Endothelial cell of umbilical vein (primary cell): Measurements from ENCODE around the gene ABCA9.

Experiments
- EZH2 ChIP-seq: IDR thresholded peaks from 2 replicates; pipeline ENCODE4 v1.6.1; 2012; ENCODE audit warnings: borderline replicate concordance, low read depth, mild to moderate bottlenecking, moderate library complexity, low read length, inconsistent platforms; ENCODE audit not compliant: severe bottlenecking
- FOS ChIP-seq: IDR thresholded peaks from 2 replicates; pipeline ENCODE4 v1.6.1; 2011; ENCODE audit warnings: mild to moderate bottlenecking, low read length, moderate library complexity, borderline replicate concordance; ENCODE audit not compliant: insufficient read depth
- GATA2 ChIP-seq: IDR thresholded peaks from 2 replicates; pipeline ENCODE4 v1.7.0; 2011; ENCODE audit warnings: low read depth, mild to moderate bottlenecking, moderate library complexity, mixed read lengths, low read length; ENCODE audit not compliant: insufficient read length, insufficient read depth
- JUN ChIP-seq: IDR thresholded peaks from 2 replicates; pipeline ENCODE4 v1.6.1; 2011; ENCODE audit warnings: borderline replicate concordance, low read depth; ENCODE audit not compliant: insufficient read length, insufficient read depth
- MYC ChIP-seq: IDR thresholded peaks from one replicate; pipeline ENCODE4 v1.6.1; 2011; ENCODE audit warnings: mild to moderate bottlenecking, low read depth, low read length
- POLR2A ChIP-seq: IDR thresholded peaks from 2 replicates; pipeline ENCODE4 v1.6.1; 2012; ENCODE audit warnings: low read depth, mild to moderate bottlenecking, control low read depth, low read length
- POLR2AphosphoS5 ChIP-seq: IDR thresholded peaks from 2 replicates; pipeline ENCODE4 v1.6.1; 2012; ENCODE audit warnings: low read depth, mild to moderate bottlenecking, control low read depth, low read length, moderate library complexity; ENCODE audit not compliant: insufficient read depth
- TF ChIP-seq, protein P1 (sequence below), 2 donors: IDR thresholded peaks; 1 replicate in 1 of 2; 2 replicates in 1 of 2; pipeline ENCODE4 v1.5.1; 2011; ENCODE audit warnings: low read length in 2 of 2, mild to moderate bottlenecking in 2 of 2, moderate library complexity in 2 of 2, control low read depth in 1 of 2, inconsistent platforms in 1 of 2, low read depth in 1 of 2; ENCODE audit not compliant: insufficient read depth in 1 of 2; ENCODE audit errors: extremely low read depth in 1 of 2
- TF ChIP-seq, protein P2 (sequence below): IDR thresholded peaks from 2 replicates; pipeline ENCODE4 v1.6.1; 2011; ENCODE audit not compliant: insufficient read depth, insufficient read length

DNA sequence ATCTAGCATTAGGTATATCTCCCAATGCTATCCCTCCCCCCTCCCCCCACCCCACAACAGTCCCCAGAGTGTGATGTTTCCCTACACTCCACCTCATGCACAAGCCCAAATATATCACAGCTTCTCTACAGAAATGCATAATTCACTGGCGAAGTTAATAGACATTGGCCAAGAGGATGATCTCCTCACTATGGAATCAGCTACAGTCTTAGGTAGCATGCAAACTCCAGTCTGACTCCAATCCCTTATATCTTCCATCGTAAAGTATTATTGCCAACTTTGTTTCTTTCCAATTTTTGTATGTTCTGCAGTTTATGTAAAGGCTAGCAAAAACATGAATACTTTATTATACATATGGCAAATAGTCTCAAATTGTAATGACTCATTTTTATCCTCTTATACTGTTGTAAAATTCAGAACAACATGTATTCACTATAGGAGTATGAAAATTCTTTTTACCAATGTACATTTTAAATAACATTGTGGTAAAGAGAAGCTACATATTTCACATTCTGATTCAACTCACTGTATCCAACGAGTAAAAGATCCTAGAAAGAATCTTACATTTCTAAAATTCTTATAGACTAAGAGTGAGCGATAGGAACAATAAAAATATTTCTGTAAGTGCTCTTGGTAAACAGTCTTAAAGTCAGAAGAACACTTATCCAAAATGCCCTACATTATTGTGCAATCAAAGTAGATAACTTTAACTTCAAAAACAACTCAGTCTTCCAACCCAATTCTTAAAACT lies 106.4 kb downstream of the ABCA9 start:
- TF ChIP-seq, protein P1, sequence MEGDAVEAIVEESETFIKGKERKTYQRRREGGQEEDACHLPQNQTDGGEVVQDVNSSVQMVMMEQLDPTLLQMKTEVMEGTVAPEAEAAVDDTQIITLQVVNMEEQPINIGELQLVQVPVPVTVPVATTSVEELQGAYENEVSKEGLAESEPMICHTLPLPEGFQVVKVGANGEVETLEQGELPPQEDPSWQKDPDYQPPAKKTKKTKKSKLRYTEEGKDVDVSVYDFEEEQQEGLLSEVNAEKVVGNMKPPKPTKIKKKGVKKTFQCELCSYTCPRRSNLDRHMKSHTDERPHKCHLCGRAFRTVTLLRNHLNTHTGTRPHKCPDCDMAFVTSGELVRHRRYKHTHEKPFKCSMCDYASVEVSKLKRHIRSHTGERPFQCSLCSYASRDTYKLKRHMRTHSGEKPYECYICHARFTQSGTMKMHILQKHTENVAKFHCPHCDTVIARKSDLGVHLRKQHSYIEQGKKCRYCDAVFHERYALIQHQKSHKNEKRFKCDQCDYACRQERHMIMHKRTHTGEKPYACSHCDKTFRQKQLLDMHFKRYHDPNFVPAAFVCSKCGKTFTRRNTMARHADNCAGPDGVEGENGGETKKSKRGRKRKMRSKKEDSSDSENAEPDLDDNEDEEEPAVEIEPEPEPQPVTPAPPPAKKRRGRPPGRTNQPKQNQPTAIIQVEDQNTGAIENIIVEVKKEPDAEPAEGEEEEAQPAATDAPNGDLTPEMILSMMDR (IDR thresholded peaks at IDR 0.05; ENCODE audit: extremely low read depth in 1 of 2, insufficient read depth in 1 of 2, low read depth in 1 of 2, low read length in 2 of 2), result no peak
- TF ChIP-seq MYC (no peak), POLR2A (no peak), POLR2AphosphoS5 (no peak), GATA2 (no peak), FOS (no peak), EZH2 (no peak), JUN (no peak)
- TF ChIP-seq, protein P2, sequence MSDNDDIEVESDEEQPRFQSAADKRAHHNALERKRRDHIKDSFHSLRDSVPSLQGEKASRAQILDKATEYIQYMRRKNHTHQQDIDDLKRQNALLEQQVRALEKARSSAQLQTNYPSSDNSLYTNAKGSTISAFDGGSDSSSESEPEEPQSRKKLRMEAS, result no peak
